Ovary (tissue), 9 donors: ENCODE results near the gene DHH. TPM values are rescaled to one million over a fixed set of nuclear protein-coding genes. Genes with fewer than 3 reads are reported as not detected.

Source experiments
- DNase-seq, 5 donors: peaks; one replicate each; pipeline ENCODE4 v3.0.0-alpha.2; 2019 to 2020
- H3K27ac ChIP-seq, 2 donors: fragments of 200-600 bp; one replicate each; pipeline versions ENCODE4 v1.5.1 to v1.8.0; 2019 to 2022
- H3K27me3 ChIP-seq: fragments of 200-600 bp; one replicate; pipeline ENCODE4 v1.8.0; 2022
- H3K36me3 ChIP-seq: fragments of 200-600 bp; sonication (generic); one replicate; pipeline ENCODE4 v1.5.1; 2019
- H3K4me1 ChIP-seq: one replicate; pipeline ENCODE4 v1.8.1; 2013; ENCODE audit warnings: mild to moderate bottlenecking, moderate library complexity; ENCODE audit not compliant: insufficient read depth
- H3K4me3 ChIP-seq: fragments of 200-600 bp; sonication (generic); one replicate; pipeline ENCODE4 v1.5.1; 2017
- H3K9me3 ChIP-seq, 2 donors: fragments of 200-600 bp in 1 of 2; sonication (generic) in 1 of 2; one replicate each; pipeline versions ENCODE4 v1.5.1 to v1.8.1; 2013 to 2019; ENCODE audit warnings: mild to moderate bottlenecking in 1 of 2, moderate library complexity in 1 of 2
- CTCF ChIP-seq, 3 donors: fragments of 450-650 bp in 2 of 3; fragments of 200-600 bp in 1 of 3; IDR thresholded peaks; one replicate each; pipeline versions ENCODE4 v1.5.1 to v1.8.0; 2016 to 2022; ENCODE audit warnings: antibody characterized with exemption in 3 of 3, mild to moderate bottlenecking in 1 of 3
- EP300 ChIP-seq: sonication (generic); formaldehyde crosslinking; IDR thresholded peaks from one replicate; pipeline ENCODE4 v1.6.1; 2017; ENCODE audit warnings: antibody characterized with exemption
- POLR2A ChIP-seq: fragments of 450-650 bp; IDR thresholded peaks from one replicate; pipeline ENCODE4 v1.6.1; 2017; ENCODE audit warnings: antibody characterized with exemption, mild to moderate bottlenecking, moderate library complexity
- WGBS, 3 donors: extraction: QIAGEN DNeasy Blood & Tissue Kit in 1 of 3; methylation state at CpG; one replicate each; pipeline versions ENCODE4 v1.1.5 to v1.1.7; 2013 to 2017; 5-methylcytosine and 5-hydroxymethylcytosine counted together
- intact Hi-C, 4 donors: fragments of 100-400 bp; cut with DNase I; formaldehyde crosslinking; loops; one replicate each; pipeline versions ENCODE4 v1.11.0 to v1.15.1; 2022 to 2023
- polyA plus RNA-seq, 2 donors: library from polyadenylated mRNA; stranded (reverse); fragments of 200-250 nt in 1 of 2; fragments of 350-450 nt in 1 of 2; fragmentation: Illumina TruSeq in 1 of 2; extraction: RNeasy Lipid Tissue Mini Kit (QIAGEN cat#74804) in 1 of 2; gene quantifications; one replicate each; pipeline ENCODE4 v1.2.3, GENCODE V29; 2013 to 2014
- total RNA-seq, 7 donors: library from RNA; depleted of rRNA in 2 of 7; stranded (reverse); fragments of >200 nt in 2 of 7; fragmentation: NEBNext Ultra II Directional in 3 of 7; extraction: Animal tissue kit (Norgen Biotek cat#: 25700) in 3 of 7; gene quantifications; one replicate each; pipeline versions ENCODE4 v1.1.0 to v1.2.4, GENCODE V29; 2016 to 2023
- donor health status: DM: no; HTN: no; CAD: no; lungs with moderate emphysema.
- donor health status: DM: no; HTN: no; CAD: no.
- donor health status: Bipolar disorder and iron deficiency.
- donor health status: DM: yes; HTN: yes; CAD: no.
- donor health status: DM: no; HTN: no; CAD: no.
- donor health status: DM: yes; HTN: yes; CAD: no.

DHH gene
- total and polyA plus RNA-seq, 9 donors = 0.20 to 1.4 (median 0.72) TPM

- no peaks in the 10 kb centered on the region for H3K36me3 ChIP-seq
- WGBS, 3 donors = 88 to 92% (median 91%) methylated on average over 11 of the region's 11 CpGs
- intact Hi-C loops = no loop called here
Observed at GRCh38 chr12:49070971-49071370, 23.6 kb downstream of the DHH start.

GRCh38 chr12:49069507-49070346 lies 24.9 kb downstream of the DHH start, which contains the start of gene RHEBL1:
TSS of gene RHEBL1 (minus strand) at chr12:49069979. CDS start at chr12:49069785, 194 bp downstream.
- intact Hi-C loops = loop anchor here in 1 of 4 donors (10.0 kb wide), 1 partner anchor 165 kb away; no protein-coding TSS in a partner anchor
- peaks cover 2% of the 10 kb centered on the region for H3K4me1 ChIP-seq
- 0% methylated on average over 60 of the region's 60 CpGs for WGBS, 3 donors
- H3K27me3 ChIP-seq = no peaks in the 10 kb centered on the region
- TF ChIP-seq EP300 (no peak), POLR2A (no peak), CTCF (IDR thresholded peaks at IDR 0.05) (no peak)
- H3K9me3 ChIP-seq = no peaks in the 10 kb centered on the region
- H3K27ac ChIP-seq = peak within 1 kb of the TSS in 1 of 2 donors; percentile 41
- H3K4me3 ChIP-seq = peak within 1 kb of the TSS; percentile 58
- H3K36me3 ChIP-seq = no peaks in the 10 kb centered on the region
- DNase-seq = peak; percentile 97 to 99 (median 98)

More at GRCh38 chr12:49070971-49071370, 23.6 kb downstream of the DHH start:
- TF ChIP-seq EP300 (no peak), POLR2A (no peak), CTCF (IDR thresholded peaks at IDR 0.05) (no peak)
- Histone ChIP-seq H3K4me1 (peaks cover 2% of the 10 kb centered on the region), H3K27me3 (no peaks in the 10 kb centered on the region), H3K4me3 (no peak overlapping the region), H3K9me3 (no peaks in the 10 kb centered on the region), H3K27ac (no peak overlapping the region)
- DNase-seq = no peak

GRCh38 chr12:49068879-49069506 lies 25.6 kb downstream of the DHH start:
- H3K27ac ChIP-seq = no peak overlapping the region
- peaks cover 2% of the 10 kb centered on the region for H3K4me1 ChIP-seq
- H3K4me3 ChIP-seq = peak overlapping the region; percentile 58
- peak in 1 of 5 donors; percentile 37 for DNase-seq
- no peaks in the 10 kb centered on the region for H3K36me3 ChIP-seq
- TF ChIP-seq EP300 (no peak), CTCF (IDR thresholded peaks at IDR 0.05) (no peak), POLR2A (no peak)
- intact Hi-C loops = loop anchor here in 1 of 4 donors (10.0 kb wide), 1 partner anchor 166 kb away; no protein-coding TSS in a partner anchor
- no peaks in the 10 kb centered on the region for H3K27me3 ChIP-seq
- no peaks in the 10 kb centered on the region for H3K9me3 ChIP-seq
- 13 to 17% (median 16%) methylated on average over 21 of the region's 21 CpGs for WGBS, 3 donors

- 55 to 72% (median 63%) methylated on average over 4 of the region's 4 CpGs for WGBS, 3 donors
- DNase-seq = no peak
- Histone ChIP-seq H3K4me1 (peaks cover 2% of the 10 kb centered on the region), H3K27me3 (no peaks in the 10 kb centered on the region), H3K4me3 (no peak overlapping the region), H3K27ac (no peak overlapping the region), H3K36me3 (no peaks in the 10 kb centered on the region), H3K9me3 (no peaks in the 10 kb centered on the region)
- no peak for TF ChIP-seq EP300
- no peak for TF ChIP-seq CTCF (IDR thresholded peaks at IDR 0.05)
- TF ChIP-seq POLR2A = no peak
- intact Hi-C loops = loop anchor here in 1 of 4 donors (10.0 kb wide), 1 partner anchor 169 kb away; no protein-coding TSS in a partner anchor
Observed at GRCh38 chr12:49066120-49066519, 28.5 kb downstream of the DHH start.
